Measurements from ENCODE around the gene PRR35. TPM values are rescaled to one million over a fixed set of nuclear protein-coding genes. Genes with fewer than 3 reads are reported as not detected.
A peak's percentile ranks its signal among the peaks of the same experiment; 100 is the strongest.

Gene PRR35
- total and polyA plus RNA-seq, 4 donors: not detected

GRCh38 chr16:543301-544164 lies 16.7 kb upstream of the PRR35 start:
- Histone ChIP-seq H3K4me3 (no peak overlapping the region), H3K27ac (ENCODE audit: low read depth in 1 of 2, low read length in 1 of 2) (no peak overlapping the region), H3K36me3 (ENCODE audit: control insufficient read depth in 4 of 4, insufficient read depth in 4 of 4, low read length in 4 of 4) (peaks cover 0 to 38% (median 6%) of the 10 kb centered on the region in 4 donors), H3K4me1 (ENCODE audit: control insufficient read depth in 5 of 5, insufficient read depth in 5 of 5, low read length in 5 of 5) (no peaks in the 10 kb centered on the region), H3K9ac (ENCODE audit: insufficient read depth in 1 of 2, low read length in 2 of 2) (no peak overlapping the region), H3K9me3 (ENCODE audit: control insufficient read depth in 4 of 4, insufficient read depth in 3 of 4, low read length in 3 of 4) (no peaks in the 10 kb centered on the region), H3K27me3 (ENCODE audit: control insufficient read depth in 3 of 3, insufficient read depth in 3 of 3, low read length in 2 of 3) (no peaks in the 10 kb centered on the region)
- no peak for ATAC-seq (ENCODE audit: insufficient read depth, low FRiP score)
- TF ChIP-seq CTCF (IDR thresholded peaks at IDR 0.05; ENCODE audit: control extremely low read depth, extremely low read depth): no peak
- DNase-seq: no peak
- 94 to 95% methylated on average over 51 of the region's 51 CpGs for WGBS, 2 donors

GRCh38 chr16:544517-544916 lies 15.7 kb upstream of the PRR35 start:
- no peak for TF ChIP-seq CTCF (IDR thresholded peaks at IDR 0.05; ENCODE audit: control extremely low read depth, extremely low read depth)
- Histone ChIP-seq H3K9me3 (ENCODE audit: control insufficient read depth in 4 of 4, insufficient read depth in 3 of 4, low read length in 3 of 4) (no peaks in the 10 kb centered on the region), H3K4me3 (no peak overlapping the region), H3K4me1 (ENCODE audit: control insufficient read depth in 5 of 5, insufficient read depth in 5 of 5, low read length in 5 of 5) (no peaks in the 10 kb centered on the region), H3K9ac (ENCODE audit: insufficient read depth in 1 of 2, low read length in 2 of 2) (no peak overlapping the region), H3K27me3 (ENCODE audit: control insufficient read depth in 3 of 3, insufficient read depth in 3 of 3, low read length in 2 of 3) (no peaks in the 10 kb centered on the region), H3K27ac (ENCODE audit: low read depth in 1 of 2, low read length in 1 of 2) (no peak overlapping the region), H3K36me3 (ENCODE audit: control insufficient read depth in 4 of 4, insufficient read depth in 4 of 4, low read length in 4 of 4) (peaks cover 0 to 43% (median 6%) of the 10 kb centered on the region in 4 donors)
- WGBS, 2 donors: 93 to 95% methylated on average over 36 to 46 of the region's 46 CpGs
- no peak for ATAC-seq (ENCODE audit: insufficient read depth, low FRiP score)
- no peak for DNase-seq

- Histone ChIP-seq H3K4me1 (ENCODE audit: control insufficient read depth in 5 of 5, insufficient read depth in 5 of 5, low read length in 5 of 5) (no peaks in the 10 kb centered on the region), H3K27ac (ENCODE audit: low read depth in 1 of 2, low read length in 1 of 2) (no peak overlapping the region), H3K36me3 (ENCODE audit: control insufficient read depth in 4 of 4, insufficient read depth in 4 of 4, low read length in 4 of 4) (peaks cover 0 to 54% (median 5%) of the 10 kb centered on the region in 4 donors), H3K9ac (ENCODE audit: insufficient read depth in 1 of 2, low read length in 2 of 2) (no peak overlapping the region), H3K9me3 (ENCODE audit: control insufficient read depth in 4 of 4, insufficient read depth in 3 of 4, low read length in 3 of 4) (no peaks in the 10 kb centered on the region), H3K27me3 (ENCODE audit: control insufficient read depth in 3 of 3, insufficient read depth in 3 of 3, low read length in 2 of 3) (no peaks in the 10 kb centered on the region), H3K4me3 (no peak overlapping the region)
- ATAC-seq (ENCODE audit: insufficient read depth, low FRiP score) (no peak), DNase-seq (peak; percentile 35 to 50 (median 44))
- TF ChIP-seq CTCF (IDR thresholded peaks at IDR 0.05; ENCODE audit: control extremely low read depth, extremely low read depth): no peak
- 65 to 74% methylated on average over 52 to 60 of the region's 60 CpGs for WGBS, 2 donors
These were observed 13.1 kb upstream of the PRR35 start for GRCh38 chr16:546909-547770.

Measured in lung (tissue), 12 donors.